ENCODE measurements around the gene TBL1X.

TBL1X gene

GRCh38 chrX:9578083-9578779 is 113.4 kb downstream of the TBL1X start:
- no peak for DNase-seq (ENCODE audit: low read depth in 2 of 3, low spot score in 1 of 3)

GRCh38 chrX:9581771-9582385 is 117.0 kb downstream of the TBL1X start:
- DNase-seq (ENCODE audit: low read depth in 2 of 3, low spot score in 1 of 3) = no peak

GRCh38 chrX:9582956-9583355 is 118.1 kb downstream of the TBL1X start:
- DNase-seq (ENCODE audit: low read depth in 2 of 3, low spot score in 1 of 3) = no peak

- no peak for DNase-seq (ENCODE audit: low read depth in 2 of 3, low spot score in 1 of 3)
Measured at GRCh38 chrX:9586992-9587392, 122.1 kb downstream of the TBL1X start.

- DNase-seq (ENCODE audit: low read depth in 2 of 3, low spot score in 1 of 3) = no peak
Measured at GRCh38 chrX:9587642-9588041, 122.8 kb downstream of the TBL1X start.

- no peak for DNase-seq (ENCODE audit: low read depth in 2 of 3, low spot score in 1 of 3)
Measured at GRCh38 chrX:9591496-9591895, 126.6 kb downstream of the TBL1X start.

- no peak for DNase-seq (ENCODE audit: low read depth in 2 of 3, low spot score in 1 of 3)
Measured at GRCh38 chrX:9593756-9594155, 128.9 kb downstream of the TBL1X start.

- no peak for DNase-seq (ENCODE audit: low read depth in 2 of 3, low spot score in 1 of 3)
Measured at GRCh38 chrX:9595174-9595573, 130.3 kb downstream of the TBL1X start.

GRCh38 chrX:9596837-9597236 is 132.0 kb downstream of the TBL1X start:
- DNase-seq (ENCODE audit: low read depth in 2 of 3, low spot score in 1 of 3) = no peak

- no peak for DNase-seq (ENCODE audit: low read depth in 2 of 3, low spot score in 1 of 3)
Measured at GRCh38 chrX:9597361-9598035, 132.6 kb downstream of the TBL1X start.

- no peak for DNase-seq (ENCODE audit: low read depth in 2 of 3, low spot score in 1 of 3)
Measured at GRCh38 chrX:9598344-9598743, 133.5 kb downstream of the TBL1X start.

- no peak for DNase-seq (ENCODE audit: low read depth in 2 of 3, low spot score in 1 of 3)
Measured at GRCh38 chrX:9604111-9604907, 139.5 kb downstream of the TBL1X start.

GRCh38 chrX:9604908-9605306 is 140.0 kb downstream of the TBL1X start:
- no peak for DNase-seq (ENCODE audit: low read depth in 2 of 3, low spot score in 1 of 3)

GRCh38 chrX:9605484-9605883 is 140.6 kb downstream of the TBL1X start:
- DNase-seq (ENCODE audit: low read depth in 2 of 3, low spot score in 1 of 3) = no peak

- no peak for DNase-seq (ENCODE audit: low read depth in 2 of 3, low spot score in 1 of 3)
Measured at GRCh38 chrX:9606971-9607370, 142.1 kb downstream of the TBL1X start.

GRCh38 chrX:9609499-9609898 is 144.6 kb downstream of the TBL1X start:
- no peak for DNase-seq (ENCODE audit: low read depth in 2 of 3, low spot score in 1 of 3)

- DNase-seq (ENCODE audit: low read depth in 2 of 3, low spot score in 1 of 3) = no peak
Measured at GRCh38 chrX:9609987-9610386, 145.1 kb downstream of the TBL1X start.

- DNase-seq (ENCODE audit: low read depth in 2 of 3, low spot score in 1 of 3) = no peak
Measured at GRCh38 chrX:9610771-9611392, 146.0 kb downstream of the TBL1X start.

GRCh38 chrX:9611436-9612145 is 146.7 kb downstream of the TBL1X start:
- DNase-seq (ENCODE audit: low read depth in 2 of 3, low spot score in 1 of 3) = no peak

- no peak for DNase-seq (ENCODE audit: low read depth in 2 of 3, low spot score in 1 of 3)
Measured at GRCh38 chrX:9612146-9612505, 147.3 kb downstream of the TBL1X start.

- no peak for DNase-seq (ENCODE audit: low read depth in 2 of 3, low spot score in 1 of 3)
Measured at GRCh38 chrX:9614016-9614415, 149.2 kb downstream of the TBL1X start.

Measured in stimulated activated CD4-positive, alpha-beta T cell treated with anti-CD3 and anti-CD28 coated beads, Interleukin-12 subunit alpha, Interleukin-12 subunit beta, amount 100 ng/mL, for 48 hours (primary cell).